PC-3 (cell line): ENCODE measurements around the gene ZNF750. TPM values are rescaled to one million over a fixed set of nuclear protein-coding genes. Genes with fewer than 3 reads are reported as not detected.
A peak's percentile ranks its signal among the peaks of the same experiment; 100 is the strongest.

Experiments
- ATAC-seq: fragments of 200-7000 bp; cut with Tn5 transposase; 2 replicates; pipeline ENCODE4 v1.9.1; 2020; ENCODE audit warnings: mild to moderate bottlenecking, moderate library complexity
- BruUV-seq: library from RNA; stranded (reverse); fragments of 400-500 nt; replicated peaks from 2 replicates; lab custom pipeline; 2021; lab: Mats Ljungman, UMichigan
- CTCF ChIA-PET: fragments of 300-600 bp; sonication (Branson Sonifier 250); formaldehyde crosslinking; loops from one replicate; lab custom pipeline; 2022; ENCODE audit warnings: antibody characterized with exemption; lab: Charles Lee
- POLR2A ChIA-PET: fragments of 300-600 bp; sonication (Branson Sonifier 250); formaldehyde crosslinking; loops from one replicate; lab custom pipeline; 2022; ENCODE audit warnings: antibody characterized with exemption; ENCODE audit not compliant: unreplicated experiment; lab: Charles Lee
- DNase-seq: peaks from one replicate; pipeline ENCODE4 v3.0.0-alpha.2; 2015
- H2AFZ ChIP-seq: fragments of 300-600 bp; sonication (generic); 2 replicates; pipeline ENCODE4 v1.6.0; 2016; ENCODE audit warnings: antibody characterized with exemption, low read length
- H3F3A ChIP-seq: fragments of 300-600 bp; sonication (generic); one replicate; pipeline ENCODE4 v1.6.0; 2017; ENCODE audit warnings: antibody characterized with exemption, low read length, control low read depth, mild to moderate bottlenecking; ENCODE audit not compliant: unreplicated experiment
- H3K27ac ChIP-seq: fragments of 300-600 bp; sonication (generic); 2 replicates; pipeline ENCODE4 v1.5.1; 2016; ENCODE audit warnings: mild to moderate bottlenecking, low read length
- H3K27me3 ChIP-seq: fragments of 300-600 bp; sonication (generic); 2 replicates; pipeline ENCODE4 v1.6.1; 2016; ENCODE audit warnings: low read length, mixed read lengths
- H3K36me3 ChIP-seq: fragments of 300-600 bp; sonication (generic); 2 replicates; pipeline ENCODE4 v1.6.1; 2016; ENCODE audit warnings: low read depth, mixed run types, low read length, mixed read lengths
- H3K4me1 ChIP-seq: fragments of 300-600 bp; sonication (generic); 2 replicates; pipeline ENCODE4 v1.5.1; 2016; ENCODE audit warnings: low read length; ENCODE audit not compliant: insufficient read depth
- H3K4me2 ChIP-seq: fragments of 300-600 bp; sonication (generic); 2 replicates; pipeline ENCODE4 v1.6.0; 2016; ENCODE audit warnings: low read length
- H3K4me3 ChIP-seq: fragments of 300-600 bp; sonication (generic); 2 replicates; pipeline ENCODE4 v1.5.1; 2016; ENCODE audit warnings: mild to moderate bottlenecking, low read length, mixed read lengths
- H3K79me2 ChIP-seq: fragments of 300-600 bp; sonication (generic); 2 replicates; pipeline ENCODE4 v1.6.1; 2017; ENCODE audit warnings: low read length, mixed read lengths
- H3K9ac ChIP-seq: fragments of 300-600 bp; sonication (generic); 2 replicates; pipeline ENCODE4 v1.6.0; 2016; ENCODE audit warnings: mild to moderate bottlenecking, low read length
- H3K9me2 ChIP-seq: fragments of 300-600 bp; sonication (generic); replicated peaks from 2 replicates; pipeline ENCODE4 v1.6.1; 2016; ENCODE audit warnings: mixed run types, low read length, mixed read lengths
- H3K9me3 ChIP-seq: fragments of 300-600 bp; sonication (generic); 2 replicates; pipeline ENCODE4 v1.6.1; 2016; ENCODE audit warnings: low read length, mixed read lengths
- H4K20me1 ChIP-seq: fragments of 300-600 bp; sonication (generic); 2 replicates; pipeline ENCODE4 v1.6.1; 2016; ENCODE audit warnings: low read length, mixed read lengths
- CTCF ChIP-seq: fragments of 300-600 bp; sonication (generic); conservative IDR thresholded peaks from 2 replicates; pipeline ENCODE4 v1.5.1; 2017; ENCODE audit warnings: antibody characterized with exemption, low read depth, mild to moderate bottlenecking, low read length
- EZH2 ChIP-seq: fragments of 300-600 bp; sonication (generic); IDR thresholded peaks from one replicate; pipeline ENCODE4 v1.6.1; 2017; ENCODE audit warnings: antibody characterized with exemption, mild to moderate bottlenecking, low read length; ENCODE audit not compliant: unreplicated experiment
- EZH2phosphoT487 ChIP-seq: fragments of 300-600 bp; sonication (generic); IDR thresholded peaks from 2 replicates; pipeline ENCODE4 v1.6.1; 2018; ENCODE audit warnings: mild to moderate bottlenecking, antibody characterized with exemption, low read length, borderline replicate concordance
- intact Hi-C: fragments of 100-400 bp; cut with micrococcal nuclease; formaldehyde crosslinking; loops from 2 replicates; pipeline ENCODE4 v1.9.0; 2023
- total RNA-seq: library from RNA; depleted of rRNA; stranded (reverse); fragments of >200 nt; gene quantifications from 2 replicates; pipeline ENCODE4 v1.2.3, GENCODE V29; 2014

ZNF750 gene
- total RNA-seq, 1 experiment from 2014 or later, result not detected

DNA sequence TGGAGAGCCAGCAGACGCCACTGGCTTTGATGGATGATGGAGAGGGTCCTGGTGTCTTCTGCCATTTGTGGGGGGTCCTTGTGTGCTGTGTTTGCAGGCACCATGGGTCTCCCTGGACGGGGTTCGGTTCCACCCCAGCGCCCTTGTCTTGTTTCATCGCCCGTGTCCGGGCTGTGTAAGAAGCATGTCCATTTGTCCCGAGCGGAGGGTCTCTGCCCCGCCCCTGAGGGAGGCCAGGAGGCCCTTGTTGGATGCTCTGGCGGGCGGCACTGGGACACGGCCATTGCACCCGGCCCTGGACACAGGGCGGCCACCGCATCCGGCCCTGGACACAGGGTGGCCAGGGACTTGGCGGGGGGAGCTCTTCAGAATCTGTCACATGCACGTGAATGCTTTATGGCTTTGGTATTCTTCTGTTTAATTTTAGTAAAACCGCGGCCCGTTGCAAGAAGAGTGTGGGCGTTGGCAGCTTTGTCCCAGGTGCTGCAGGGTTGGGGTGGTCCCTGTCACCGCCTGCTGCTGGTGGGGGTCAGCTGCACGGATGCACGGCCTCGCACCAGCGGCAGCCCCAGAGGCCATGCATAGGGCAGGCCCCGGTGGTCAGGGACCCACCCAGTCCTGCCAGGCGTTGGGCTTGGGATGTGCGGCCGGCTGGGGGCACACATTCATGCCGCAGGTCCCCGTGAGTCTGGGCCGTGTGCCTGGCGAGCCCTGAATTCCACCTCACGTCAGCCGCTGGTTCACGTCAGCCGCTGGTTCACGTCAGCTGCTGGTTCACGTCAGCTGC lies 21.0 kb upstream of the ZNF750 start:
- TF ChIP-seq CTCF, result no peak
- TF ChIP-seq EZH2phosphoT487, result no peak
- TF ChIP-seq EZH2, result no peak
- H3K79me2 ChIP-seq, result peaks cover 12% of the 10 kb centered on the region; the same call in 1 of the 2 replicates

DNA sequence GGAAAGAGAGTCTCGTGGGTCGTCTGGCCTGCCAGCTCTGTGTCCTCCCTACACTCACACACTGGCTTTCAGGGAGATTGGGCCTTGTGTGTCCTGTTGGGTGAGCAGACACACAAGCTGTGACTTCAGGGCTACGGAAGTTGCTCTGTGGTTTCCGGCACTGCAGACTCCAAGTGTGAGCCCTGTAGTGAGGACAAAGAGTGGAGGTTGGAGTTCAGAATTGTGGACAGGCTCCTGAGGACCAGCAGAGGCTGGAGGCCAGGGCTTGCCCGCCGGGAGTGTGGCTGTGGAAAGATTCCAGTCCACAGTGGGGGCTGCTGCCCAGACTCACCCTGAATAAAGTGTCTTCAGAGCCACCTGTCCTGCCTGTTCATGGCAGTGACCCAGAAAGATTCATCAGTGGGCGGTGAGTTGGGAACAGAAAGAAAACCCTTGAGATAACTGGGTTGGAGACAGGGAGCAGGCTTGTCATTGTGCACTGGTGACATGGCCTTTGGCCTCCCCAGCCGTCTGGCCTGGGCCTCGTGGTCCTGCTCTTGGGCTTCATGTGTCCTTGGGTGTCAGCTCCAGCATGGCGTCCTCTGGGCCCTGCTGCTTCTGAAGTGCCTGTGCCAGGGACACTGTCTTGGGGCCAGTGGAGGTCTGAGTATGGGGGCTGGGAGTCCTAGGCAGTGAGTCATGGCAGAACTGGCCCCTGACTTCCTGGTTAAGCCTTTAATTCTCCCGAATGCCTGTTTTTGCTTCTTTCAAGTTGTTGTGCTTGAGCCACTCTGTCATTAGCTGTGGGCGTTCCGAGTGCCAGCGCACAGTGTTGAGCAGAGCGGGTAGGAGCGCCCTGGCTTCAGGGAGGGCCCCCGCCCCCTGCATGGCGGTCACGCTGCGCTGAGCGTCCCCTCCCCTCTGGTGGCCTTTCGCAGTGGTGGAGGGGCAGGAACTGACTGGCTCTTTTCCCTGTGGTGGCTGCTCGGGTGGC lies 19.9 kb upstream of the ZNF750 start:
- Histone ChIP-seq H3K9ac (0 out of 2 replicates have a peak overlapping the region, but pooled peaks have one; percentile 12), H3K4me1 (peaks cover 33% of the 10 kb centered on the region), H3K79me2 (peaks cover 12% of the 10 kb centered on the region; the same call in 1 of the 2 replicates), H3K27me3 (no peaks in the 10 kb centered on the region), H3K4me3 (no peak overlapping the region), H3K27ac (peak overlapping the region; percentile 89), H3K9me3 (no peaks in the 10 kb centered on the region), H3F3A (no peaks in the 10 kb centered on the region), H3K36me3 (no peaks in the 10 kb centered on the region), H3K9me2 (no peaks in the 10 kb centered on the region), H3K4me2 (peak overlapping the region; percentile 53), H4K20me1 (no peaks in the 10 kb centered on the region), H2AFZ (no peak overlapping the region)
- BruUV-seq, result no TSS peak
- intact Hi-C loops, result no loop called here
- peak; percentile 14 for DNase-seq
- CTCF ChIA-PET, result no interaction called here
- TF ChIP-seq EZH2, result no peak
- no peak for TF ChIP-seq CTCF
- TF ChIP-seq EZH2phosphoT487, result no peak
- POLR2A ChIA-PET, result no interaction called here
- peak; percentile 33; the same call in 1 of the 2 replicates for ATAC-seq

More for the DNA sequence above, 21.0 kb upstream of the ZNF750 start:
- H4K20me1 ChIP-seq, result no peaks in the 10 kb centered on the region
- H3F3A ChIP-seq, result no peaks in the 10 kb centered on the region
- no peak overlapping the region for H2AFZ ChIP-seq
- H3K4me3 ChIP-seq, result no peak overlapping the region
- no peaks in the 10 kb centered on the region for H3K27me3 ChIP-seq
- H3K9ac ChIP-seq, result no peak overlapping the region
- POLR2A ChIA-PET, result no interaction called here
- H3K9me2 ChIP-seq, result no peaks in the 10 kb centered on the region
- no peaks in the 10 kb centered on the region for H3K36me3 ChIP-seq
- BruUV-seq, result no TSS peak
- no peak overlapping the region for H3K27ac ChIP-seq
- no peak overlapping the region for H3K4me2 ChIP-seq
- peaks cover 31% of the 10 kb centered on the region for H3K4me1 ChIP-seq
- ATAC-seq (no peak), DNase-seq (no peak)
- H3K9me3 ChIP-seq, result no peaks in the 10 kb centered on the region
- intact Hi-C loops, result no loop called here
- CTCF ChIA-PET, result no interaction called here
